Adrenal gland (tissue), 12 donors: ENCODE results near the gene CHRNG. TPM values are rescaled to one million over a fixed set of nuclear protein-coding genes. Genes with fewer than 3 reads are reported as not detected.
A peak's percentile ranks its signal among the peaks of the same experiment; 100 is the strongest.

Experiments
- DNase-seq, 7 donors: peaks; one replicate each; pipeline ENCODE4 v3.0.0-alpha.2; 2019 to 2020
- H3K27ac ChIP-seq, 5 donors: fragments of 200-600 bp; sonication (generic) in 4 of 5; 1 replicate in 3 of 5; 2 replicates in 2 of 5; pipeline versions ENCODE4 v1.5.1 to v1.8.0; 2016 to 2020; ENCODE audit warnings: mild to moderate bottlenecking in 1 of 5
- H3K27me3 ChIP-seq: fragments of 200-600 bp; 2 replicates; pipeline ENCODE4 v1.8.0; 2021
- H3K36me3 ChIP-seq, 2 donors: fragments of 200-600 bp; replicated peaks in 1 of 2; 1 replicate in 1 of 2; 2 replicates in 1 of 2; pipeline versions ENCODE4 v1.5.1 to v1.8.0; 2018 to 2022
- H3K4me1 ChIP-seq, 2 donors: fragments of 200-600 bp; replicated peaks in 1 of 2; 1 replicate in 1 of 2; 2 replicates in 1 of 2; pipeline versions ENCODE4 v1.5.1 to v1.8.0; 2018 to 2021
- H3K4me3 ChIP-seq, 4 donors: fragments of 200-600 bp; sonication (generic) in 3 of 4; one replicate each; pipeline ENCODE4 v1.5.1; 2016 to 2018
- H3K9me3 ChIP-seq, 3 donors: fragments of 200-600 bp; sonication (generic) in 1 of 3; replicated peaks in 1 of 3; 1 replicate in 2 of 3; 2 replicates in 1 of 3; pipeline versions ENCODE4 v1.5.1 to v1.8.0; 2016 to 2021
- POLR2A ChIP-seq, 2 donors: fragments of 450-650 bp; IDR thresholded peaks; one replicate each; pipeline ENCODE4 v1.6.1; 2017; ENCODE audit warnings: antibody characterized with exemption in 2 of 2, mild to moderate bottlenecking in 2 of 2, moderate library complexity in 1 of 2
- WGBS, 4 donors: extraction: QIAGEN DNeasy Blood & Tissue Kit in 2 of 4; methylation state at CpG; one replicate each; pipeline versions ENCODE4 v1.1.5 to v1.1.7; 2013 to 2017; 5-methylcytosine and 5-hydroxymethylcytosine counted together
- intact Hi-C, 2 donors: fragments of 100-400 bp; cut with DNase I; formaldehyde crosslinking; loops; one replicate each; pipeline versions ENCODE4 v1.14.1 to v1.15.0; 2022 to 2023
- polyA plus RNA-seq, 3 donors: library from polyadenylated mRNA; stranded (reverse); fragments of 200-250 nt in 2 of 3; fragments of 350-450 nt in 1 of 3; fragmentation: Illumina TruSeq in 1 of 3; extraction: RNeasy Lipid Tissue Mini Kit (QIAGEN cat#74804) in 1 of 3; gene quantifications; one replicate each; pipeline ENCODE4 v1.2.3, GENCODE V29; 2013 to 2014
- total RNA-seq, 9 donors: library from RNA; depleted of rRNA in 4 of 9; stranded (reverse); fragments of >200 nt in 4 of 9; fragments of 120-200 nt in 1 of 9; fragmentation: NEBNext Ultra II Directional in 1 of 9; extraction: Animal tissue kit (Norgen Biotek cat#: 25700) in 1 of 9; gene quantifications; one replicate each; pipeline versions ENCODE4 v1.1.0 to v1.2.4, GENCODE V29; 2013 to 2023
- TF ChIP-seq, protein P1 (sequence below), 6 experiments: fragments of 450-650 bp in 4 of 6; fragments of 200-600 bp in 2 of 6; sonication (generic) in 1 of 6; IDR thresholded peaks; 1 replicate in 5 of 6; 2 replicates in 1 of 6; pipeline versions ENCODE4 v1.5.1 to v1.8.0; 2016 to 2021; ENCODE audit warnings: antibody characterized with exemption in 6 of 6, mild to moderate bottlenecking in 2 of 6, moderate library complexity in 1 of 6
- donor health status: healthy with polysubstance abuse.
- donor health status: Bipolar disorder and iron deficiency.
- donor health status: DM: yes; HTN: yes; CAD: no.
- donor health status: DM: no; HTN: no; CAD: no.
- donor health status: DM: no; HTN: no; CAD: no.
- donor health status: DM: yes; HTN: yes; CAD: no.

The CHRNG gene
- total and polyA plus RNA-seq, 12 donors: 0.08 to 0.22 TPM; not detected in 10

DNA sequence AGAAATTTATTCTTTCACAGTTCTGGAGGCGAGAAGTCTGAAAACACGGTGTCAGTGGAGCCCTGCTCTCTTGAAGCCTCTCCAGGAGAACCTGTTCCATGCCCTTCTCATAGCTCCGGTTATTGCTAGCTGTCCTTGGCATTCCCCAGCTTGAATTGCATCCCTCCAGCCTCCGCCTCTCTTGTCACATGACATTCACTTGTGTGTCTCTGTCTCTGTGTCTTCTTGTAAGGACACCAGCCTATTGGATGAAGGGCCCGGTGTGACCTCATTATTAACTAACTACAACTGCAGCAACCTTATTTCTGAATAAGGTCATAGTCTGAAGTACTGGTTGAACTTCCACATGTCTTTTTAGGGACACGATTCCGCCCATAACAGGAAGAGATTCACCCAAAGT, 23.9 kb upstream of the CHRNG start:
- DNase-seq: peak in 6 of 7 donors; percentile 70 to 83 (median 80)

DNA sequence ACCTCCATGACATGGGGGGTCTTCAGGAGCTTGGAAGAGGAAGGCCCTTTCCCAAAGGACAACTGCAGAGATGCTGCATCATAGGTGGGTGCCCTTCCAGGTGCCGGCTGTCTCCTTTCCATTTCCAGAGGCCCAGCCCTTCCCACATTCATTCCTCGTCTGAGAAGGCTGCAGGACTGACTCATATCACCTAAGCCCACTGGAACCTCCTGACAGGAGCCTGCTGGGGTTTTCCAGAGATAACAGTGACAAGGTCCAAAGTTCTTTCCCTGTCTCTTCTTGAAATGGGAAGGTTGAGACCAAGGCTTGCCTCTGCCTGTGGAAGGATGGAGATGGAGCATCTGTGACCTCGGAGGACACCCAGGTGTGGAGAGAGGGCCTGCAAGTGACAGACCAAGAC, 22.9 kb upstream of the CHRNG start:
- no peaks in the 10 kb centered on the region for H3K9me3 ChIP-seq
- no peak for TF ChIP-seq POLR2A (IDR thresholded peaks at IDR 0.05)
- TF ChIP-seq, protein P1, sequence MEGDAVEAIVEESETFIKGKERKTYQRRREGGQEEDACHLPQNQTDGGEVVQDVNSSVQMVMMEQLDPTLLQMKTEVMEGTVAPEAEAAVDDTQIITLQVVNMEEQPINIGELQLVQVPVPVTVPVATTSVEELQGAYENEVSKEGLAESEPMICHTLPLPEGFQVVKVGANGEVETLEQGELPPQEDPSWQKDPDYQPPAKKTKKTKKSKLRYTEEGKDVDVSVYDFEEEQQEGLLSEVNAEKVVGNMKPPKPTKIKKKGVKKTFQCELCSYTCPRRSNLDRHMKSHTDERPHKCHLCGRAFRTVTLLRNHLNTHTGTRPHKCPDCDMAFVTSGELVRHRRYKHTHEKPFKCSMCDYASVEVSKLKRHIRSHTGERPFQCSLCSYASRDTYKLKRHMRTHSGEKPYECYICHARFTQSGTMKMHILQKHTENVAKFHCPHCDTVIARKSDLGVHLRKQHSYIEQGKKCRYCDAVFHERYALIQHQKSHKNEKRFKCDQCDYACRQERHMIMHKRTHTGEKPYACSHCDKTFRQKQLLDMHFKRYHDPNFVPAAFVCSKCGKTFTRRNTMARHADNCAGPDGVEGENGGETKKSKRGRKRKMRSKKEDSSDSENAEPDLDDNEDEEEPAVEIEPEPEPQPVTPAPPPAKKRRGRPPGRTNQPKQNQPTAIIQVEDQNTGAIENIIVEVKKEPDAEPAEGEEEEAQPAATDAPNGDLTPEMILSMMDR (IDR thresholded peaks at IDR 0.05): no peak
- intact Hi-C loops: loop anchor here in 1 of 2 donors (10.0 kb wide), 1 partner anchor 192 kb away; no protein-coding TSS in a partner anchor
- DNase-seq: no peak
- no peak overlapping the region for H3K27ac ChIP-seq
- peaks cover 3% of the 10 kb centered on the region for H3K27me3 ChIP-seq
- H3K36me3 ChIP-seq: no peaks in the 10 kb centered on the region
- 84 to 92% (median 86%) methylated on average over 3 of the region's 3 CpGs for WGBS, 4 donors
- H3K4me1 ChIP-seq: peaks cover 0 to 10% of the 10 kb centered on the region in 2 donors
- H3K4me3 ChIP-seq: no peak overlapping the region

More for the DNA sequence above, 23.9 kb upstream of the CHRNG start:
- intact Hi-C loops: loop anchor here in 1 of 2 donors (10.0 kb wide), 1 partner anchor 191 kb away; no protein-coding TSS in a partner anchor
- Histone ChIP-seq H3K4me3 (no peak overlapping the region), H3K36me3 (no peaks in the 10 kb centered on the region), H3K27me3 (no peaks in the 10 kb centered on the region), H3K4me1 (peaks cover 0 to 14% of the 10 kb centered on the region in 2 donors), H3K9me3 (no peaks in the 10 kb centered on the region), H3K27ac (peak overlapping the region in 1 of 5 donors; percentile 50)
- TF ChIP-seq, protein P1 (IDR thresholded peaks at IDR 0.05): no peak
- no peak for TF ChIP-seq POLR2A (IDR thresholded peaks at IDR 0.05)
- 62 to 68% (median 64%) methylated on average over 7 of the region's 7 CpGs for WGBS, 4 donors

DNA sequence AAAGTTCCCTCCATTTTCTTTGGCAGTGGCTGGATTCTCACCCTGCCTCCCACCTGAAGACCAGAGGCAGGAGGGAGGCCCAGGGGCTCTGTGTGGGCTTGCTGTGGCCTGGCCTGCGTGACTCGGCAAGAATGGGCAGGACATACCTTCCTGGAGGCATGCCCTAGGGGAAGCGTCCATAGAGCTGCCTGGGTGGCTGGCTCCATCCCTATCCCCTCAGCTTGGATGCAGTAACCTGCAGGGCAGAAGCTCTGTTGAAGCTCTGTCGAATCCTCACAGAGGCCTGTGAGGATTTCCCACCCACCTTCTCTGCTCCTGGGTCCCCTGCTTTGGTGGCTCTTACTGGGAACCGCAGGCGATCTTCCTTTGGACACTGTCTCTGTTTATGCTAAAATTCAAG, 20.6 kb upstream of the CHRNG start:
- H3K27me3 ChIP-seq: peaks cover 26% of the 10 kb centered on the region
- 71 to 100% (median 81%) methylated on average over 2 to 6 of the region's 6 CpGs for WGBS, 4 donors
- no peak for TF ChIP-seq POLR2A (IDR thresholded peaks at IDR 0.05)
- TF ChIP-seq, protein P1 (IDR thresholded peaks at IDR 0.05): no peak
- no peaks in the 10 kb centered on the region for H3K9me3 ChIP-seq
- no peak overlapping the region for H3K4me3 ChIP-seq
- H3K27ac ChIP-seq: no peak overlapping the region
- intact Hi-C loops: loop anchor here in 1 of 2 donors (10.0 kb wide), 1 partner anchor 194 kb away; no protein-coding TSS in a partner anchor
- H3K4me1 ChIP-seq: peaks cover 0 to 18% of the 10 kb centered on the region in 2 donors
- no peaks in the 10 kb centered on the region for H3K36me3 ChIP-seq
- no peak for DNase-seq

DNA sequence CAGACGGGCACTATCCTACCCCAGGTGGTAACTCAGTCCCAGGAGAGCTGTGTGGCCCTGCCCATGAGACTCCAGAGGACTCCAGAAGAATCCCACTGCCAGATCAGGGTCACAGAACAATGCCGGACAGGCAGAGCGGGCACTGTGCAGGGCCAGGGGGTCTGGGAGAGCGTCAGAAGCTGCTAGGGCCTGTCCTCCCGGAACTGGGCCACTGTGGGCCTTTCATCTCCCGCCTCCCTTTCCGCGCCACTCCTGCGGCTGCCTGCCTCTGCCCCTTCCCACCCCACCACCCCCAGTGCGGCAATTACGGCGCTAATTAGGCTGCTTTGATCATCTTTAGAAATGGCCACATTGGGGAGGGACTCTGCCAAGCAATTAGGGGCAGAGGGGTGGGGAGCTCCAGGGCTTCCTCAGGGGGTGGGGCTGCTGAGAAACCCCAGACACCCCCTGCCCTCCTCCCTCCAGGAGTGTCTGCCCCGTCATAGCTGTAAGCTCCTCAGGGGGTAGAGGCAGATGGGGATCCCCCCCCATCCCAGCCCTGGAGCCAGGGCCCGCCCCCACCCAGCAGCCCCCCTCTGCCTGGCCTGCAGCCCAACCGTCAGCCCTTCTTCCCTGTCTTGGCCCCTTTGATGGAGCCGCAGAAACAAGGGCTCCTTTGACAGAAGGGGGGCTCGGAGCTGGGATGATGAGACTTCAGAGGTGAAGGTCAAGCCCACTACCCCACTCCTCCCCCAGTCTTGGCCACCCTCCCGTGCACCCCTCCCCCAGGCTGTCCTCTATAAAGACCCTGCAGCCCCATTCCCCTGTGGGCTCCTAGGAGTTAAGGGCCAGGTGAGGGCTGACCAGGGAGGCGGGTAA, 19.7 kb upstream of the CHRNG start, which contains the start of gene PRSS56:
TSS of gene PRSS56 (plus strand) at position 808 of the 858 bp plus-strand sequence. CDS start 211 bp downstream, outside the sequence.
- H3K4me1 ChIP-seq: peaks cover 0 to 23% of the 10 kb centered on the region in 2 donors
- intact Hi-C loops: loop anchor here (2.0 to 10.0 kb wide), 3 partner anchors 73 to 615 kb away; no protein-coding TSS in a partner anchor
- H3K27ac ChIP-seq: no peak within 1 kb of the TSS
- no peak for TF ChIP-seq POLR2A (IDR thresholded peaks at IDR 0.05)
- TF ChIP-seq, protein P1 (IDR thresholded peaks at IDR 0.05): no peak
- no peaks in the 10 kb centered on the region for H3K9me3 ChIP-seq
- no peak within 1 kb of the TSS for H3K4me3 ChIP-seq
- no peak for DNase-seq
- no peaks in the 10 kb centered on the region for H3K36me3 ChIP-seq
- WGBS, 4 donors: 69 to 84% (median 79%) methylated on average over 11 to 19 of the region's 19 CpGs
- H3K27me3 ChIP-seq: peaks cover 36% of the 10 kb centered on the region
